Retina (tissue), 1 donor: Measurements from ENCODE around the gene SLCO2B1.
"Not testable (repeated sequence)": the region's sequence is repeated elsewhere in the genome, so short reads cannot be mapped to it uniquely, and the experiment has no call there.

Experiments used
- DNase-seq: peaks from one replicate; pipeline ENCODE4 v3.0.0-alpha.2; 2016

Gene SLCO2B1, protein sequence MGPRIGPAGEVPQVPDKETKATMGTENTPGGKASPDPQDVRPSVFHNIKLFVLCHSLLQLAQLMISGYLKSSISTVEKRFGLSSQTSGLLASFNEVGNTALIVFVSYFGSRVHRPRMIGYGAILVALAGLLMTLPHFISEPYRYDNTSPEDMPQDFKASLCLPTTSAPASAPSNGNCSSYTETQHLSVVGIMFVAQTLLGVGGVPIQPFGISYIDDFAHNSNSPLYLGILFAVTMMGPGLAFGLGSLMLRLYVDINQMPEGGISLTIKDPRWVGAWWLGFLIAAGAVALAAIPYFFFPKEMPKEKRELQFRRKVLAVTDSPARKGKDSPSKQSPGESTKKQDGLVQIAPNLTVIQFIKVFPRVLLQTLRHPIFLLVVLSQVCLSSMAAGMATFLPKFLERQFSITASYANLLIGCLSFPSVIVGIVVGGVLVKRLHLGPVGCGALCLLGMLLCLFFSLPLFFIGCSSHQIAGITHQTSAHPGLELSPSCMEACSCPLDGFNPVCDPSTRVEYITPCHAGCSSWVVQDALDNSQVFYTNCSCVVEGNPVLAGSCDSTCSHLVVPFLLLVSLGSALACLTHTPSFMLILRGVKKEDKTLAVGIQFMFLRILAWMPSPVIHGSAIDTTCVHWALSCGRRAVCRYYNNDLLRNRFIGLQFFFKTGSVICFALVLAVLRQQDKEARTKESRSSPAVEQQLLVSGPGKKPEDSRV

DNA sequence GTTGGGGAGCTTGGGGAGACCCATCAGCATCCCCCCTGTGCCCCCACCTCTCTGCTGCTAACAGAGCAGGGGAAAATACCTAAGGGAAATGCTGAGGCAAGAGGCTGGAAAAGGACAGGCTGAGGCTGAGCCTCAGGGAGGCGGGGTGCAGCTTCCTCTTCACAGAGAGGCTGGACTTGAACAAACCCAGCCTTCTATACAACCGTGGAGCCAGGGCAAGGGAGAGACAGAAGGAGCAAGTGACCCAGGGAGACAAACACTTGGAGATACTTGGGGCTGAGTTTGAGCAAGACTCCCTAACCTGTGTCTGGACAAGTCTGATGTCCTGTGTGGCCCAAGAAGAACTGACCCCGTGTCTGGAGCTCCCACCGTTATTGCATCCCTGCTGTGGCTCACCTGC is at the start of gene SLCO2B1:
Gene SLCO2B1, plus strand, starts transcription at position 229 of the 400 bp plus-strand sequence. CDS start 275 bp downstream, outside the sequence.
- DNase-seq: no peak

DNA sequence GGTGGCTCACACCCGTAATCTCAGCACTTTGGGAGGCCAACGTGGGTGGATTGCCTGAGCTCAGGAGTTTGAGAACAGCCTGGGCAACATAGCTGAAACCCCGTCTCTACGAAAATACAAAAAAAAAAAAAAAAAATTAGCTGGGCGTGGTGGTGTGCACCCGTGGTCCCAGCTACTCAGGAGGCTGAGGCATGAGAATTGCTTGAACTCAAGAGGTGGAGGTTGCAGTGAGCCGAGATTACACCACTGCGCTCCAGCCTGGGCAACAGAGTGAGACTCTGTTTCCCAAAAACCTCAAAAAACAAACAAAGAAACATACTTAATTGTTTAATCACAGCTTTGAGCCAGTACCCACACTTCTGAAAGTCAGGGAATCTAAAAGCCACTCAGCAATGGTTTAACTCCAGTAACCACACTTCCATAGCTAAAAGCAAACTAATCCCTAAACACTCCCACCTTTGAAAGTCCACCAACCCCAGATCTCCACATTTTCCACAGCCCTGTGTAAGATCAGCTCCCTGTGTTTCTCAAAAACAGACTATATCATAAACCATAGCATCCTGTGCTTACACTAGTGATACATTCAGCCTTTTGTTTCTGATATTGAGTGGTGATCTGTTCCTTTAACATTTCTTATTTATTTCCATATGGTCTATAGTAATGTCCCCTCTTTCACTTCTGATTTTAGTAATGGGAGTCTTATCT is 49.3 kb upstream of the SLCO2B1 start:
- no peak for DNase-seq

DNA sequence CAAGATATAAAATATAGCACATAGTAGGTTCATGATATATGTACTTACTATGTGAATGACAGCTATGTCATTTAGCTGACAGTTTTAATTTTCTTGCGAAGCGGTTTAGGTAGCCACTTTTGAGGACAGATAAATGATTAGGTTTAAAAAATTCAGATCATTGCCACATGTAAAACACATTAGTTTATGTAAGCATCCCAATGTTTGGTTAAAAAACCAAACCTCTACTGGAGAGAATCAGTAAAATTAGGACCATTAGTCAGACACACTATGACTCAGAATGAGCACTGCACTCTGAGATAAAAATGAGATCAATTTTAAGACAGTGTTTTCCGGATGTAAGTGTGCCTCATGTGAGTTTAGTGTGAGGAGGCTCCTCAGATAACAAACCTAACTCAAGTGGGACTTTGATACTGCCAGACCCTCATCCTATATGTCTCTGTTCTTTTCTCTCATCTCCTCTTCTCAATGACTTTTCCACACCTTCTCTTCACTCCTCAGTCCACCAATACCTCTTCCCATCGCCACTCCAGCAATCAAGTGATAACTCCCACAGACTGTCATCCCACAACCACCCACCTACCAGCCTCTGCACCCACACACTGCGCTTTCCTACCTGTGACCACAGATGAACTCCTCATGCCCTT is 47.4 kb upstream of the SLCO2B1 start:
- DNase-seq: no peak

DNA sequence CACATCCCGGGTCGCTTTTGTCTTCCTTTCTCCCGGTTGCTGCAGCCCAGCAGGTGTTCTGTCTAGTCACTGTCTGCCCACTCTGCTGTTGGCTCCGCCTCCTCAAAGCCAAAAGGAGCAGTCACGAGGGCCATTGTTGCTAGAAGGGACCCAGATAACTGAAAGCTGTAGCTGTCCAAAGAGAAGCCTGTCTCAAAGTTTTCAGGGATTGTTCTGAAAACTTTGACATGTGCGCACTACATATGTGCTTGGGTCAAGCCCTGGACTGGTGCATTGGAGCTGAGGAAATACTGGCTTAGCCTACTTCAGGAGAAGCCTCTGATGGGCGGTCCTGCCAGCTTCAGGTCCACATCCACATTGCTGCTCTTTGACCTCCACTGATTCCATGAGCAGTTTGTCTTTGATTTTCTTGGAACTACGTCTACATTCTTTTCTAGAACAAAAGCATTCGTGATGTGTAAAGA is 45.4 kb upstream of the SLCO2B1 start:
- peak; percentile 48 for DNase-seq

DNA sequence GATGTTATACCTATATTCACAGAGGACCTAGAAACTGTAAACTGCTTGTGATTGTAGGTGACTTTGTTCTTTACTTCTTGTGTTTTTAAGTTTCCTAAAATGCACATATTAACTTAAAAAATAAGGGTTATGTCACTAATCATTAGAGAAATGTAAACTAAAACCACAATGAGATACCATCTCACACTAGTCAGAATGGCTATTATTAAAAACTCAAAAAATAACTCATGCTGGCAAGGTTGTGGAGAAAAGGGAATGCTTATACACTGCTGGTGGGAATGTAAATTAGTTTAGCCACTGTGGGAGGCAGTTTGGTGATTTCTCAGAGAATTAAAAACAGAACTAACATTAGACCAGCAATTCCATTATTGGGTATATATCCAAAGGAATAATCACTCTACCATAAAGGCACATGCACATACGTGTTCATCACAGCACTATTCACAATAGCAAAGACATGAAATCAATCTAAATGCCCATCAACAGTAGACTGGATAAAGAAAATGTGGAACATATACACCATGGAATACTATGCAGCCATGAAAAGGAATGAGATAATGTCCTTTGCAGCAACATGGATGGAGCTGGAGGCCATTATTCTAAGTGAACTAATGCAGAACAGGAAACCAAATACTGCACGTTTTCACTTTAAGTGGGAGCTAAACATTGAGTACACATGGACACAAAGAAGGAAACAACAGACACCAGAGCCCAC is 44.8 kb upstream of the SLCO2B1 start:
- DNase-seq: not testable (repeated sequence)

DNA sequence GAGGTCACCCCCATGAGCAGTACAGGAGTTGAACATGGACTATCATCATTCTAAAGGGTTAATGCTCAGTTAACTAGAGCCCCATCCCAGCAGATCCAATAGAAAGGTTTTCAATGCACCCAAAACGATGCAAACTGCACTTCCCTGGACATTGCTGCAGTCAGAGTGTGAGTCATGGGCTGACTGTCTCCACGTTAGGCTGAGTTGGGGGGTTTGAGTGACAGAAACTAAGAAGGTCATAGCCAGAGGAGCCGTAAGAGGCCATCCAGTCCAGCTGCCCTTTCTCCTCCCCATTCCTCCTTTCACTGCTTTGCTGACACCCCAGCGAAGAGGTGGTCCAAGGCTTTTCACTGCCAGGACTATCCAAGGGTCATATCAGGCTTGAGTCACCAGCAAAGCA is 43.7 kb upstream of the SLCO2B1 start:
- no peak for DNase-seq

DNA sequence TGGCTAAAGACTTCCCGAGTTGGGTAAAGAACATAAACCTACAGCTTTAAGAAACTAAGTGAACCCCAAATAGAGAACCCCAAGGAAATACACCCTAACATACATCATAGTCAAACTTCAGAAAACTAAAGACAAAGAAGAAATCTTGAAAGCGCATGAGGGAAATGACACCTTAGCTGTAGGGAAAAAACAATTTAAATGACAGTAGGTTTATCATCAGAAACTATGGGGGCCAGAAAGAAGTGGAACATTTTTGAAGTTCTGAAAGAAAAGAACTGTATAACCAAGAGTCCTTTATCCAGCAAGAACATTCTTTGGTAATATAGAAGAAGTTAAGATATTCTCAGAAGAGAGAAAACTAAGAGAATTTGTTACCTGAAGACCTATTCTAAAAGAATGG is 38.7 kb upstream of the SLCO2B1 start:
- DNase-seq: no peak

DNA sequence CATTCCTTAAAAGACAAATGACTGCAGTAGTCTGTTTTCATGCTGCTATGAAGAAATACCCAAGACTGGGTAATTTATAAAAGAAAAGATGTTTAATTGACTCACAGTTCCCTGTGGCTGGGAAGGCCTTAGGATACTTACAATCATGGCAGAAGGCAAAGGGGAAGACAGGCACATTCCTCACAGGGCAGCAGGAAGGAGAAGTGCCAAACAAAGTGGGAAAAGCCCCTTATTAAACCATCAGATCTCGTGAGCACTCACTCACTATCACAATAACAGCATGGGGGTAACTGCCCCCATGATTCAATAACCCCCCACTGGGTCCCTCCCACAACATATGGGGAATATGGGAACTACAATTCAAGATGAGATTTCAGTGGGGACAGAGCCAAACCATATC is 37.9 kb upstream of the SLCO2B1 start:
- DNase-seq: no peak

DNA sequence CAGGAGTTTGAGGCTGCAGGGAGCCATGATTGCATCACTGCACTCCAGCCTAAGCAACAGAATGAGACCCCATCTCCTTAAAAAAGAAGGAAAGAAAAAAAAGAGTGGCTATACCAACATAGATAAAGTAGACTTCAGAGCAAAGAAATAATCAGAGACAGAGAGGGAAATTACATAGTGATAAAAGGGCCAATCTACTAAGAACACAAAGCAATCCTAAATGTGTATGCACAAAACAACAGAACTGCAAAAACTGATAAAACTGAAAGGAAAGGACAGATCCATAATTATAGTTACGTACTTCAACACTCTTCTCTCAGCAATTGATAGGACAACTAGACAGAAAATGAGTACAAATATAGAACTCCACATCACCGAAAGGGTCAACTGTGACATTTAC is 36.4 kb upstream of the SLCO2B1 start:
- no peak for DNase-seq

DNA sequence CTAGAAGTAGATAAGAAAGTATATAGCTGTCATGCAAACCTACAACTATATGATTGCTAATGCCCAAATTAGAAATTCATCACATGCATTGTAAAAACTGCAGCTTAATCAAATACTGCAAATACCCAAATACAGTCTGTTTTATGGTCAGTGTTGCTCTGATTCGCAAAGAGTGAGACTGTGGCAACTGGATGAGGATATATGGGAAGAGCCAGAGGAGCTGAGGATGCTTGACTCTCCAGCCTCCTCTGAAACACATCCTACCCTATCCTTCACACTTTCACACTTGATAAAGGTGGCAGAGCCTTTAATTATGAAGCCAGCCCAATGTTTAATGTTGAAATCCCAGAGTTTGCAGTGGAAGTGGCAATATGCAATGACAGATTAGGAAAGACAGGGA is 32.3 kb upstream of the SLCO2B1 start:
- DNase-seq: no peak

DNA sequence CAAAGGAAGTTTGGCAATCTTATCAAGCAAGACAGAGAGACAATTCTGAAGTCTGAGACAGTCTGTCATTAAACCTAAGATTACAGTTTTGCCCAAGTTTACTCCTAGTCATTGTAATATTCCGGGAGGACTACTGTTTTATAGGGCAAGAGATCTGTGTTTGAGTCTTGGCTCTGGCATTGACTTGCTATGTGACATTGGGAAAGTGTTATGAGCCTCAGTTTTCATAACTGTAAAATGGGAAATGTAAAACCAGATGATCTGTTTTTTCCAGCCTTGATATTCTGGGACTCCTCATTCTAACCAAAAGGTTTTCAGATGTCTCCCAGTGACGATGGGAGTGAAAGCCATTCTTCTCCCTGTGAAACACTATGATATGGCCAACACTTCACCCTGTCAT is 24.3 kb upstream of the SLCO2B1 start:
- DNase-seq: no peak

DNA sequence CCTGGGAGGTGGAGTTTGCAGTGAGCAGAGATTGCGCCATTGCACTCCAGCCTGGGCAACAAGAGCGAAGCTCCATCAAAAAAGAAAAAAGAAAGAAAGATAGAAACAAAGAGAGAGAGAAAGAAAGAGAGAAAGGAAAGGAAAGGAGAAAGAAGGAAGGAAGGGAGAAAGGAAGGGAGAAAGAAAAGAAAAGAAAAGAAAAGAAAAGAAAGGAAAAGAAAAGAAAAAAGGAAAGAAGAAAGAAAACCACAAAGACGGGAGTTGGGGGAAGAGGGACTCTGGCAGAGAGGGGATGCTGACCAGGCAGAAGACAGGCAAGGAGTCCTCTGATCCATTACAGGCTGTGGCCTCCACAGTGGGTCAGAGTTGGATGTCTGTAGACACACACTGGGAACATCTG is 18.8 kb upstream of the SLCO2B1 start:
- no peak for DNase-seq

DNA sequence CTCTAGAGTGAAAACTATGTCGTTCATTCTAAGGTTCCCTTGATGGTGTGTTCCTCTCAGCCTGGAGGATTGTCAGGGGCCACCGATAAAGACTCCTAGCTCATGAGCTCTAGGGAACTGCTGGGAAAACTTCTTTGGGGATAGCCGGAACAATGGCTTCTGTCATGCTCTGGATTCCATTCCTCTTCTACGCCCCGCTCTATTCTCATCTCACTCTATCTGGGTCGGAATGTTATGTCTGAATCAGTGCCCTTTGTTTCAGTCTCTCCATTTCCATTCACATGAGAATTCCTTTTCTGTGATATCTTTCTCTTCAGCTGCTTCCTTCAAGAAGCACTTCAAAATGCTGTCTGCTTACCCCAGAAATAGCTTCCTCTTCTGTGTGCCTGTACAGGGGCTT is 16.9 kb upstream of the SLCO2B1 start:
- DNase-seq: peak; percentile 22

DNA sequence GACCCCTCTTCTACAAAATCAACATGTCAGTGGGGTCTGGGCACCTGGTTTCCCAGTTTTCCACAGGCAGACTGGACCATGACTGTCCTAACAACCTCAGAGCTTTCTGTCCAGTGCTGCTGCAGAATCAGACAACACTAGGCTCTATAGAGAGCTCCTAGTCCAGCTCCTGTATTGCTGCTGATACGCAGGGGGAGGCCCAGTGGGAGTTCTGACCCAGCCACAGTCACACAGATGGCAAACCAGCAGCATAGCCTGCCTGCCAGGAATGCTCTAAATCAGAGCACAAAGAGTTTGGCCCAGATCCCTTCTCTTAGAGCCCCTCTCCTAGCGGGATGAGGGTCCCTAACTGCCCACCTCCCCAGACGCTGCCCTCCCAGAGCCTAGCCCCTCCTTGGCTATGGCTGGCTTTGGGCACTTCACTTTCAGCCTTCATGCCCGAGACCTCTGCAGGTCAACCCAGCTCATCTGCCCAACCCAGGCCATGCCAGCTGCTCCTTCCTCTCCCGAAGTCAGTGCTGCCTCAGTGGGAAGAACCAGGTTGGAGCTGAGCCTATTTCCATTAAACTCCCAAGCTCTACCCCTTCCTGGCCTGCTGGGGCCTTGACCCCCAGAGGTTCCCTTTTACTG is 15.8 kb upstream of the SLCO2B1 start:
- no peak for DNase-seq

DNA sequence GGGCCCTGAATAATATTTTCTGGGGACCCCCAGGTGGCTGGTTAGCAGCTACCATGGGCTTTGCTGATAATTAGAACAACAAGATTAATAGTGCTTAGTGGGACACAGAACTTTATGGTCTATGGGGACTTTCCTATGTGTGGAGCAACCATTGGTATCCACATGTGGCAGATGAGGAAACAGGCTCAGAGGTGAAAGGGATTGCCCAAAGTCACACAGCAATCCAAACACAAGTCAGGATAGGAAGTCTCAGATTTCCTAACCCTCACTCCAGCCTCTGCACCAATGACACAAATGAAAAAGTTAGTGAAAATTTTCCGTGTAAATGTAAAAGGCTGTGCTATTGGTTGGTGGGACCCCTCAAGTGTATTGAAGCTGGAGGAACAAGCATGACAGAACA is 15.3 kb upstream of the SLCO2B1 start:
- DNase-seq: no peak

DNA sequence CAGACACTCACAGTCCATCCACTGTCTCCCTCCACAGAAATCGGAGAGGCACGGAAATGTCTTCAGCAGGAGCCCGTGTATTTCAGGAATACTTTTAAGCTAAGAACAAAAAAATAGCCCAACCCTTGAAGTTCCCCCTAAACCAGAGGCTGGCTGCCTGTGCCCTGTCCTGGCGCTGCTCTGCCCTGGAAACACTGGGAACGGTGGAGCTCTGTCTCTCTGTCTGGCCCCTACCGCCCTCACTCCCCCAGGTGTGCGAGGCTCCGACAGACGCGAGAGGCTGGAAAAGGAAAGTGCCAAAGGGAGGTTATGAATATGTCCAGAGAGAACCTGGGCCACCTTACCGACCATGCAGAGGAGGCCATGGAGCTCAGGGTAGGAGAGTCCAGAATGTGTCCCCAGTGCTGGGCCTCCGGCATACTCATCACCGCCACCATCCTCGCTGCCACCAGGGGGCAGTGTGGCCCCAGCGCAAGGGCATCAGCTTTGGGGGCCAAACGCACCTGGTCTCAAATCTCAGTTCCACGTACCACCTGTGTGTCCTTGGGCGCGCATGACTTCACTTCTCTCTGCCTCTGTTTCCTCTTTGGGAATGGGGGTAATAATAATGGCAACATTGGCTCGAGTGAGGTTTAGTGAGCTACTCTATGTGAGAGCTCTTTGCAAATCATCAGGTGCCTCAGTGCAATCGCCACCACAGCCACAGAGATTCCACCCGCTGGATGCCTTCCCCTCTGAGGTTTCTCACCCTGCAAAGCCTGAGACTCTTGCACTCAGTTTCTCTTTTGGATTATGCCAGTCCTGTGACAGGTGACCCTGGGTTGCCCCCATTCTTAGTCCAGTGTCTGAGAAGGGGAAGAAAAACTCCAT is 10.4 kb upstream of the SLCO2B1 start:
- DNase-seq: peak; percentile 72

DNA sequence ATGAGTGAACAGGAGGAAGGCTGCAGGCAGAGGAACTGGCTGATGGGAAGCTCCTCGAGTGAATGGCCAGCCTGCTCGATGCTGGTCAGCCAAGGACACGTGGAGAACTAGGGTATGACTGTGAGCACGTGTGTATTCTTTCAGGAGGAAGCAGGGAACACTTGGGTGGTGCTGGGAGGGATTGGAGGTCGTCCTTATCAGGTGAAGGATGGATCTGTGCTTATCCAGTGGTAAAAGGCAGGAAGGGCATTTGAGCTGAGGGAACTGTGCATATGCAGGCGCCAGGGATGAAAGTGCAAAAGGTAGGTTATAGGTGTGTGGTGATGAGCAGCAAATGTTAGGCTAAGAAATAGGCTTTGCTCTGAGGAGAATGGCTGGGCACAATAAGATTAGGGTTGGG is 9.7 kb upstream of the SLCO2B1 start:
- no peak for DNase-seq

DNA sequence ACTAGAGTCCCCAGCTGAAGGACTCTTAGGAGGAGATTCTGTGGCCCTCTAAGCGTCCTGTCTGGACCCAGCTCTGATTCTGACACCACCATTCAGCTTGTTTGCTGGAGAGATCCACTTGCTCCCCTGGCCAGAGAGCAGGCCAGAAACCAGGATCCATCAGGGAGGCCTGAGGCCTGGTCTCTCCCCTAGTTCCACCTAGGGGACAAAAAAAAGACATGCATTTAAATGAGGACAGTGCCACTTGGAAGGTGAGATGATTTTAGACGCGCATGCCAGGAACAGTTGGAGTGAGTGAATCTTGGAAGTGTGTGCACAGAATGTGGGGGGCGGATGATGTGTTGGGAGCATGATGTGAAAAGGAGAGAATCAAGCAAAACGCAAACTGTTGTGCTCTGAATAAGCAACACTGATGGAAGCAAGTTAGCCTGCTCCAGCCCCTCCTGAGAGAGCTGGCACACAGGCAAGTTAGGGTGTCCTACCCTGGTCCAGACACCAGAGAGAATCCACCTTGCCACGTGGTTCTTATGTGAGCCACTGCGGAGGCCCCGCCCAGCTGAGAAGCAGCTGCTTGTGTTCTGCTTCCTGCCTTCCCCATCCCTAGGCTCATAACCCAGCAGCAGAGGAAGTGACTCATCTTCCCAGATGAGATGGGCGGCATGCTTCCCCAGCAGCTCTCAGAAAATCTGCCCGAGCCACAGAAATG is 8.0 kb upstream of the SLCO2B1 start:
- no peak for DNase-seq

DNA sequence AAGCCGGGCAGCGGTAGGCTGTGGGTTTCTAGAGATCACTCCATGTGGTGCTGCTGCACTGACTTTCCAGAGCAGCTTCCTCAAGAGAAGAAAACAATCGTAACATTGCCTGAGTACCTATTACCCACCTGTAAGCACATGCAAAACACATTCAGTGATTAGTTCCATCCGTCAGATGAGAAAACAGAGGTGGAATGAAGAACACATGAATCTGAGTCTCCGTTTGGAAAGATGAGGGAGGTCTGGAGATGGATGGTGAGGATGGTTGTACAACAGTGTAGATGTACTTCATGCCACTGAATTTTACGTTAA is 7.5 kb upstream of the SLCO2B1 start:
- no peak for DNase-seq

DNA sequence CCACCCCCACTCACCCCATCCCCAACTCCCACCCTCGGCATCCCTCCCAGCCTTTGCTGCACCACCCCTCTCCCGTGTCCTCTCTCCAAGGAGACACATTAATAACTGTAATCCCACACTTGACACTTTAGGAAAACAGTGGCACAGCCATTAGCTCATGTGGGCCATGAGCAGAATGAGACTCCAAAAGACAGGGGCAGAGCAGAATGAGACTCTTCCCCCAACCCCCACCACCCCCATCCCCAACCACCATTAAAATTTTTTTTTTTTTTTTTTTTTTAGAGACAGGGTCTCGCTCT is 6.2 kb upstream of the SLCO2B1 start:
- no peak for DNase-seq
